Neuron (in vitro differentiated cells): ENCODE measurements around the gene ZSCAN20.
"Not testable (repeated sequence)": the region's sequence is repeated elsewhere in the genome, so short reads cannot be mapped to it uniquely, and the experiment has no call there.

Source experiments
- H2AFZ ChIP-seq: one replicate; pipeline ENCODE4 v1.6.1; 2013; ENCODE audit warnings: low read depth, mild to moderate bottlenecking, inconsistent platforms, low read length, moderate library complexity
- H3K27me3 ChIP-seq: one replicate; pipeline ENCODE4 v1.6.1; 2013; ENCODE audit warnings: low read length; ENCODE audit not compliant: insufficient read depth
- H3K36me3 ChIP-seq: one replicate; pipeline ENCODE4 v1.6.1; 2013; ENCODE audit warnings: low read length; ENCODE audit not compliant: insufficient read depth
- H3K4me1 ChIP-seq: one replicate; pipeline ENCODE4 v1.6.1; 2013; ENCODE audit warnings: low read length; ENCODE audit not compliant: insufficient read depth
- H3K4me3 ChIP-seq: 2 replicates; pipeline ENCODE4 v1.5.1; 2013; ENCODE audit warnings: mild to moderate bottlenecking, low read length, moderate library complexity
- H3K9me3 ChIP-seq: one replicate; pipeline ENCODE4 v1.6.1; 2013; ENCODE audit warnings: low read length

The ZSCAN20 gene

GRCh38 chr1:33508151-33508550, 35.7 kb downstream of the ZSCAN20 start:
- no peak overlapping the region for H3K4me3 ChIP-seq
- no peak overlapping the region for H2AFZ ChIP-seq
- H3K9me3 ChIP-seq = peaks cover 2% of the 10 kb centered on the region
- no peaks in the 10 kb centered on the region for H3K36me3 ChIP-seq
- no peaks in the 10 kb centered on the region for H3K4me1 ChIP-seq
- H3K27me3 ChIP-seq = no peaks in the 10 kb centered on the region

DNA sequence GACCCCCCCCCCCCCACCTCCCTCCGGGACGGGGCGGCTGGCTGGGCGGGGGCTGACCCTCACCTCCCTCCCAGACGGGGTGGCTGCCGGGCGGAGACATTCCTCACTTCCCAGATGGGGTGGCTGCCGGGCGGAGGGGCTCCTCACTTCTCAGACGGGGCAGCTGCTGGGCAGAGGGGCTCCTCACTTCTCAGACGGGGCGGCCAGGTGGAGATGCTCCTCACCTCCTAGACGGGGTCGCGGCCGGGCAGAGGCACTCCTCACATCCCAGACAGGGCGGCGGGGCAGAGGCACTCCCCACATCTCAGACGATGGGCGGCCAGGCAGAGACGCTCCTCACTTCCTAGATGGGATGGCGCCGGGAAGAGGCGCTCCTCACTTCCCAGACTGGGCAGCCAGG, 36.8 kb downstream of the ZSCAN20 start:
- not testable (repeated sequence) for H3K4me1 ChIP-seq, H3K9me3 ChIP-seq, H3K4me3 ChIP-seq, H2AFZ ChIP-seq, H3K36me3 ChIP-seq, H3K27me3 ChIP-seq

- H3K4me1 ChIP-seq = no peaks in the 10 kb centered on the region
- no peaks in the 10 kb centered on the region for H3K36me3 ChIP-seq
- H3K9me3 ChIP-seq = peaks cover 2% of the 10 kb centered on the region
- H2AFZ ChIP-seq = no peak overlapping the region
- H3K4me3 ChIP-seq = no peak overlapping the region
- H3K27me3 ChIP-seq = no peaks in the 10 kb centered on the region
These were observed 40.0 kb downstream of the ZSCAN20 start for GRCh38 chr1:33512226-33513011.

DNA sequence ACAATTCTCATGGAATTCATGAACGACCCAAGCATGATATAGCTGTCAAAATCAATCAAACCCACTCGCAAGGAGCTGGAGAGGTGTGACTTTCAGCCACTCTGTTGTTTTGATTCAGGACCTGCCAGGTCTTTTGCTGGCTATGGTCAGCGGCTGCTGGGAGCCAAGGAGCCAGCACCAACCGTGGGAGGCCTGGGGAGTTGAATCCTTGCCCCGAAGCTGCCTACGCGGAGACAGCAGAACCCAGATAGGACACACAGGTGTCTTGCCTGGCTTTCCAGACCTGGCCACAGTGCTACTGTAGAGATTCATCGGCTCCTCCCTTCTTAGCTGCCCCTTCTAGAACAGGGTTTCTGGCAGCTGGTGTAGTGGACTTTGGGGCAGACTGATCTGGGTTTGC, 42.7 kb downstream of the ZSCAN20 start:
- Histone ChIP-seq H2AFZ (no peak overlapping the region), H3K27me3 (peaks cover 3% of the 10 kb centered on the region), H3K4me3 (no peak overlapping the region), H3K9me3 (peaks cover 2% of the 10 kb centered on the region), H3K4me1 (no peaks in the 10 kb centered on the region), H3K36me3 (no peaks in the 10 kb centered on the region)

- Histone ChIP-seq H3K9me3 (peaks cover 2% of the 10 kb centered on the region), H2AFZ (no peak overlapping the region), H3K27me3 (peaks cover 3% of the 10 kb centered on the region), H3K36me3 (no peaks in the 10 kb centered on the region), H3K4me3 (no peak overlapping the region), H3K4me1 (no peaks in the 10 kb centered on the region)
These were observed 43.2 kb downstream of the ZSCAN20 start for GRCh38 chr1:33515607-33516006.

DNA sequence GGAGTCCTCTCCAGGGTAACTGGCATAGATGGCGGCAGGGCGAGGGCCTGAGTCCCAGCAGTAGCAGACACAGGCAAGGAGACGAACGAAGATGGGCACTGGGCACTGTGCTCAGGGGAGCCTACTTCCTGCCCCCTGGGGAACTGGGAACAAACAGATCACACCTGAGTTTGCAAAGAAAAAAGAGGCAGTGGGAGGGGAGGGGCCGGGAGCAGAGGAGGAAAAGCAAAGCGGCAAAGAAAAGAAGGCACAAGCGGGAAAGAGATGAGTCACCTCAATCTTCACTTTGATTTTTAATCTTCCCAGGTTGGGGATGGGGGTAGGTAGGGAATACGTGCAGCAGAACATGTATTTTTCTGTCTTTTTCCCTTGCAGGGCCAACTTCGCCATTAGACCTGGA, 44.0 kb downstream of the ZSCAN20 start:
- H3K36me3 ChIP-seq = no peaks in the 10 kb centered on the region
- H2AFZ ChIP-seq = no peak overlapping the region
- H3K4me3 ChIP-seq = no peak overlapping the region
- no peaks in the 10 kb centered on the region for H3K4me1 ChIP-seq
- no peaks in the 10 kb centered on the region for H3K9me3 ChIP-seq
- peaks cover 3% of the 10 kb centered on the region for H3K27me3 ChIP-seq

- Histone ChIP-seq H3K27me3 (peaks cover 3% of the 10 kb centered on the region), H3K4me3 (no peak overlapping the region), H2AFZ (no peak overlapping the region), H3K9me3 (no peaks in the 10 kb centered on the region), H3K4me1 (no peaks in the 10 kb centered on the region), H3K36me3 (no peaks in the 10 kb centered on the region)
These were observed 44.6 kb downstream of the ZSCAN20 start for GRCh38 chr1:33516891-33517567.

DNA sequence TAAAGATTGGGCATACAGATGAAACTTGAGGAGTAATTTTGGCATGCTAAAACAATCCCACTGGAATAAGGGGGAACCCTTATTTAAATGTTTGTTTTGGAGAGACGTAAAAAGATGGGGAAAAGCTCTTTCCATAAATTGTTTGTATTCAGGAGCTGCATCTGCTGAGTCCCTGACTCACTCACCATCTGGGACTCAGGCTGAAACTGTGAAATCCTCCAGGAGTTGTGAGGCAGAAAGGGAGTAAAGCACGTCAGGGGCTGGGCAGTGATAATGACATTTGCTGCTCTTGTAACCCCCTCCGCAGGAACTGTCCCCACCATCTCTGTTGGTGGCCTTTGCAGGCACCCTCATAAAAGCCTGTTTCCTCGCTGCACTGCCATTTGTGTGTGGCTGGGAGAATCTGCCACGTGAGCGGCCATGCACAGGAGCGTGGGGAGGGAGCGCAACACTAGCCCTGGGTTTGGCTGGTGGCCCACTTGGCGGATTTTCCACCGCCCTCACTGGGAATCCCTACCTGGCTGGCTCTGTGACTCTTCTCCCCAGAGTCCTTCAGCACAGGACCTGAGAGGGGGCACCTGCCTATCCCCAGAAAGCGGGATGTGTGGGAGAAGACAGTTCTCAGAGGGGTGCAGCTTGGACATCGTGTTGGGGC, 45.3 kb downstream of the ZSCAN20 start:
- no peaks in the 10 kb centered on the region for H3K9me3 ChIP-seq
- H3K27me3 ChIP-seq = peaks cover 3% of the 10 kb centered on the region
- H3K36me3 ChIP-seq = no peaks in the 10 kb centered on the region
- H2AFZ ChIP-seq = no peak overlapping the region
- H3K4me3 ChIP-seq = no peak overlapping the region
- no peaks in the 10 kb centered on the region for H3K4me1 ChIP-seq

DNA sequence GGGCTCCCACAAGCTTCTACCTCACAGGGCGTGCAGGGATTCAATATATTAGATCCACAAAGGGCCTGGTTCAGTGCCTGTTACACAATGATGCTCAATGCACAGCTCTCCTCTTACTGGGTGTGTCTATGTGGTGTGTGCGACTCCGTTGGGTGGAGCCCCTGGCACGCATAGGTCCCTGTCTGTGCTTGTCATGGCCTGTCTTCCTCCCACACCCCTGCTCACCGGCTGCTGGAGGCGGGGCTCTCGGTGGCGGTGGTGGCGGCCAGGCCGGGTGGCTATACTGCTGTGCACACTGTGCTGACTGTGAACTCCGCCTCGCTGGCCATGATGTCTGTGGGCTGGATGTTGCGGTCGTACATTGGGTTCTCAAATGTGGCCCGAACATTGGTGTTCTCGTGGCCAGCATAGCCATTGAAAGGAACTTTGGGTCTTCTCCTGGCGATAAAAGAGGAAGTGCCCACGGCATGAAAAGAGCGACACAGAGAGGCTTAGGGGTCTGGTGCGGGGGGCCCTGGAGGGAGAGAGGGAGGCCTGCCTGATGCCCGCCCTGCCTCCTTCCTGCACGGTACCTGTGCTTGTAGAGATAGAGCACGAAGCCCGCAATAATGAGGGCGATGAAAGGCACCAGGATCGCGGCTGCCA, 46.9 kb downstream of the ZSCAN20 start:
- Histone ChIP-seq H2AFZ (no peak overlapping the region), H3K27me3 (peaks cover 3% of the 10 kb centered on the region), H3K4me3 (no peak overlapping the region), H3K4me1 (no peaks in the 10 kb centered on the region), H3K9me3 (no peaks in the 10 kb centered on the region), H3K36me3 (no peaks in the 10 kb centered on the region)

DNA sequence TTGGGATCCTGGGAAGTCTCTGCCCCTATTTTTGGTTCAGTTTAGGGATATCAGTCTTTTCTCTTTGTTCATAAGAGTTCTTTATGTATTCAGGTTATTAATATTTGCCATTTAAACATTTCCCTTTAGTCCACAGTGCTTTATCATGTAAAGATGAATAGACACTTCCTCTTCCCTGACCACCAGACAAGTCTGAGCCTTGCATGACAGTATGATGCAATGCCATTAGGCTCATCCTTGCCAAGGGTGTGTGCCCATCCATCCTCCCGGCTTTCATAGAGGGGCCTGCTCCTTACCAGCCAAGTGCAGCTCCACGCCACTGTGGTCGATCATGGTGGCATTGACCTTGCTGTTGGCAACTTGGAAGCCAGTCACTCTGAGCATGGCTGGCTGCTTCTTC, 52.1 kb downstream of the ZSCAN20 start:
- H3K4me1 ChIP-seq = no peaks in the 10 kb centered on the region
- H3K4me3 ChIP-seq = no peak overlapping the region
- H3K27me3 ChIP-seq = peaks cover 2% of the 10 kb centered on the region
- no peak overlapping the region for H2AFZ ChIP-seq
- H3K36me3 ChIP-seq = no peaks in the 10 kb centered on the region
- no peaks in the 10 kb centered on the region for H3K9me3 ChIP-seq

DNA sequence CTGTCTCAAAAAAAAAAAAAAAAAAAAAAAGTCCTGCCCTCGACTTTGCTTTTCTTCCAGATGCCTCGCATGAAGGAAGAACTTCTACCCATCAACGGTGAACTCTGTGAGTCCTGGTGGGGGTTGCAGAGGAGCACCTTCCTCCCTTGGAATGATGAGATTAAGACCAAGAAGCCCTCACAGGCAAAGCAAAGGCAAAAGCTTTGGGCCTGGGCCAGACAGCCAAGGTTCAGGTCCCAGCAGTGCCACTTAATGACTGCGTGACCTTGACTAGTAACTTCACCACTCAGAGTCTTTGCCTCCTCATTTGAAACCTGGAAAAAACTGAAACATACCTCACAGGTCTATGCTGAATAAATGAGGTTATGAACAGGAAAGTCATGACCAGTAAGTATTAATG, 55.5 kb downstream of the ZSCAN20 start:
- H3K36me3 ChIP-seq = no peaks in the 10 kb centered on the region
- H3K27me3 ChIP-seq = peaks cover 6% of the 10 kb centered on the region
- no peaks in the 10 kb centered on the region for H3K4me1 ChIP-seq
- H2AFZ ChIP-seq = no peak overlapping the region
- no peak overlapping the region for H3K4me3 ChIP-seq
- H3K9me3 ChIP-seq = no peaks in the 10 kb centered on the region

- H3K4me1 ChIP-seq = no peaks in the 10 kb centered on the region
- H3K4me3 ChIP-seq = no peak overlapping the region
- H2AFZ ChIP-seq = no peak overlapping the region
- no peaks in the 10 kb centered on the region for H3K9me3 ChIP-seq
- H3K27me3 ChIP-seq = peaks cover 9% of the 10 kb centered on the region
- H3K36me3 ChIP-seq = no peaks in the 10 kb centered on the region
These were observed 57.5 kb downstream of the ZSCAN20 start for GRCh38 chr1:33529957-33530356.

DNA sequence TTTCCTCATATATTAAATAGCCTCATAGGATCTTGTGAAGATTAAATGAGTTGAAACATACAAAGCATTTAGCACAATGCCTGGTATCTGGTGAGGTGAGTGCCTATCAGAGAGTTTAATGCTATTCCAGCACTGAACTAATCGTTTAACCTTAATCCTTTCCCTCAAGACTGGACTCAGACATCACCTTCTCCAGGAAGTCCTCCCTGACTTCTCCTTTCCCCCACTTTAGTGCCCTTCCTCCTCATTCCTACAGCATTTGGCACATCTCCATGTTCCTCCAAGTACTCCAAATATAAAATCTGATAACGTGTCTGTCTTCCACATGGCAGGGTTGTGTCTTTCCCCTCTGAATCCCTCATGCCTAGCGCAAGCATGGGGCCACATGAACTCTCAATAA, 59.8 kb downstream of the ZSCAN20 start:
- no peak overlapping the region for H2AFZ ChIP-seq
- H3K4me1 ChIP-seq = no peaks in the 10 kb centered on the region
- H3K27me3 ChIP-seq = peaks cover 9% of the 10 kb centered on the region
- no peak overlapping the region for H3K4me3 ChIP-seq
- no peaks in the 10 kb centered on the region for H3K36me3 ChIP-seq
- no peaks in the 10 kb centered on the region for H3K9me3 ChIP-seq
